Kidney epithelial cell (primary cell): ENCODE results near the gene NEK1. TPM values are rescaled to one million over a fixed set of nuclear protein-coding genes. Genes with fewer than 3 reads are reported as not detected.

ENCODE experiments used
- DNase-seq: peaks from one replicate; pipeline ENCODE4 v3.0.0-alpha.2; 2010; ENCODE audit warnings: low read depth
- H3K27me3 ChIP-seq: 2 replicates; pipeline ENCODE4 v1.6.0; 2011; ENCODE audit warnings: low read length; ENCODE audit not compliant: control insufficient read depth, insufficient read depth
- H3K36me3 ChIP-seq: 2 replicates; pipeline ENCODE4 v1.5.1; 2011; ENCODE audit warnings: low read length; ENCODE audit not compliant: control insufficient read depth, insufficient read depth
- H3K4me3 ChIP-seq: 2 replicates; pipeline ENCODE4 v1.5.1; 2011; ENCODE audit warnings: low read depth, mild to moderate bottlenecking, control low read depth, low read length
- total RNA-seq: library from RNA; depleted of rRNA; stranded (reverse); fragments of >200 nt; gene quantifications from 2 replicates; pipeline ENCODE4 v1.2.3, GENCODE V29; 2015
- TF ChIP-seq, protein P1 (sequence below): IDR thresholded peaks from 2 replicates; pipeline ENCODE4 v1.5.1; 2011; ENCODE audit warnings: mild to moderate bottlenecking, moderate library complexity, low read length, control low read depth, inconsistent platforms; ENCODE audit not compliant: insufficient read depth, poor library complexity, severe bottlenecking

NEK1 gene
- total RNA-seq, 1 donor from 2014 or later: 13.2 TPM

DNA sequence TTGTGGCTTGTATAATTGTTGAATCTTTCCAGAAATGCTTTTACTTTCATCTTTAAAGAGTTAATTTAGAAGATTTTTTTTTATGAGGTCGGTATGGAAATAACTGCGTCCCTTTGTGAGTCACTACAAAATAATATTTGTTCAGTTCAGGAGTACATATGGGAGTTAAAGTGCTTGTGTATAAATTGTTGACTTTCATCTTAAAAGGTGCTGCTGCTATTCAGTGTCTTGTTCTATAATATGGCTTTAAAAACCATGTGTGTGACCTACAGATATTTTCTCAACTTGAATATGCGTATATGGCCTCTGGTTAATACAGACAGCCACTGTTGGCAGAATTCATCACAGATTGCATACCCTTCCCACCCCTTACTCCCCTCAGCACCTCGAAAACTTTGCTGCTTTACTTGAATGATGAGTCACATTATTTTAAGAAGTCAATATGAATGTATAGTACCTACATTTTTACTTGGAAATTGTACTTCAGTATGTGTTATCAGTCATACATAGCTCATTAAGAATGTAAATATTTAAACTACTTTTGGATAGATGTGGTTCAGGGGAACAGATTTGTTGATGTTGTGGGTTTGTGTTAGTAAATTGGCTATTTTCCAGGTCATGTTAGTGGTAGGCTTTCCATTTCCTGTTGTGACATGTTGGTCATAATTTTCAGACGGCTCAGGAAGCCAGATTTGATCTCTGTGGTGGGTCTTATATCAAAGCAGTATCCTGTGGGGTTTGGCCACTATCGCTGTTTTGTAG is 9.5 kb upstream of the NEK1 start:
- no peaks in the 10 kb centered on the region for H3K27me3 ChIP-seq
- H3K36me3 ChIP-seq: no peaks in the 10 kb centered on the region
- TF ChIP-seq, protein P1, sequence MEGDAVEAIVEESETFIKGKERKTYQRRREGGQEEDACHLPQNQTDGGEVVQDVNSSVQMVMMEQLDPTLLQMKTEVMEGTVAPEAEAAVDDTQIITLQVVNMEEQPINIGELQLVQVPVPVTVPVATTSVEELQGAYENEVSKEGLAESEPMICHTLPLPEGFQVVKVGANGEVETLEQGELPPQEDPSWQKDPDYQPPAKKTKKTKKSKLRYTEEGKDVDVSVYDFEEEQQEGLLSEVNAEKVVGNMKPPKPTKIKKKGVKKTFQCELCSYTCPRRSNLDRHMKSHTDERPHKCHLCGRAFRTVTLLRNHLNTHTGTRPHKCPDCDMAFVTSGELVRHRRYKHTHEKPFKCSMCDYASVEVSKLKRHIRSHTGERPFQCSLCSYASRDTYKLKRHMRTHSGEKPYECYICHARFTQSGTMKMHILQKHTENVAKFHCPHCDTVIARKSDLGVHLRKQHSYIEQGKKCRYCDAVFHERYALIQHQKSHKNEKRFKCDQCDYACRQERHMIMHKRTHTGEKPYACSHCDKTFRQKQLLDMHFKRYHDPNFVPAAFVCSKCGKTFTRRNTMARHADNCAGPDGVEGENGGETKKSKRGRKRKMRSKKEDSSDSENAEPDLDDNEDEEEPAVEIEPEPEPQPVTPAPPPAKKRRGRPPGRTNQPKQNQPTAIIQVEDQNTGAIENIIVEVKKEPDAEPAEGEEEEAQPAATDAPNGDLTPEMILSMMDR: no peak
- peak overlapping the region; percentile 74 for H3K4me3 ChIP-seq
- DNase-seq: no peak

DNA sequence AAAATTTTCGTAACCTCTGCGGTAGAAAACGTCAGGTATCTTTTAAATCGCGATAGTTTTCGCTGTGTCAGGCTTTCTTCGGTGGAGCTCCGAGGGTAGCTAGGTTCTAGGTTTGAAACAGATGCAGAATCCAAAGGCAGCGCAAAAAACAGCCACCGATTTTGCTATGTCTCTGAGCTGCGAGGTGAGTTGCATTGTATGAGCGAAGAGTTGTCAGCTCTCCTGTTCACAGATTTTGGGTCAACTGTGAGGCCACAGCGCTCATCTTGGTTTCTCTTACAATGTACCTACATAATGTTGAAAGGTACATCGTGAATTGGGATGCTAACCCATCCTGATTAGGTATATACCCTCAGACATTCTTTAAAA is 8.5 kb upstream of the NEK1 start:
- TF ChIP-seq, protein P1: no peak
- Histone ChIP-seq H3K36me3 (no peaks in the 10 kb centered on the region), H3K4me3 (peak overlapping the region; percentile 74), H3K27me3 (no peaks in the 10 kb centered on the region)
- no peak for DNase-seq

DNA sequence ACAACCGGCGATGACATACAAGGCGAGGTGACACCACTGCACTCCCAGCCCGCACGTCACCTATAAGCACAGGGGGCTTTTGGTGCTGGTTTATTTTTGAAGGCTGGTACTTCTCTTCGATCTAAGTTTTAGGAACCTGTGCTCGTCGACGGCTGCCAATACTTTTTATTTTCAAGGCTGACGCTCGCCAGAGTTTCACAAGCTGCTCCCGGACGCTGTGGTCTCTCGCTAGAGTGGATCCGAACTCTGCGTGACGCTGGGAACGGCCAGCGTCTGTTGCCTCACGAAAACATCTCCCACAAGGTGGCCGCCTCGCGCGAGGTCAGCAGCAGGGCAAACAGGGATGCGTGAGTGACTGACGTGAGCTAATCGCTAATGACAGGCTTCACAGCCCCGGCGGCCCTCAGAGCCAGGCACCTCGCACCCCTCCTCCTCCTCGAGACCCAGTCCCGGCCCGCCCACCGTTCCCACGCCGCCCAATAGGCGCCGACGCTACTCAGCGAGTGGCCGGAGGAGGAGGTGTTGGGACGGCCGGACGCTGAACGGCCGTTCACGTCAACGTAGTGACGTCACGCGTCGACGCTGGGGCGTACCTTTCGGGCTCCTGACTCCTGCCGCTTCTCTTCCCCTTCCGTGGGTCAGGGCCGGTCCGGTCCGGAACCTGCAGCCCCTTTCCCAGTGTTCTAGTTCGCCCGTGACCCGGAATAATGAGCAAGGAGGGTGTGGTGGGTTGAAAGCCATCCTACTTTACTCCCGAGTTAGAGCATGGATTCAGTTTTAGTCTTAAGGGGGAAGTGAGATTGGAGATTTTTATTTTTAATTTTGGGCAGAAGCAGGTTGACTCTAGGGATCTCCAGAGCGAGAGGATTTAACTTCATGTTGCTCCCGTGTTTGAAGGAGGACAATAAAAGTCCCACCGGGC is 7.8 kb upstream of the NEK1 start, which contains the start of gene CLCN3:
Gene CLCN3, plus strand, starts transcription at position 621 of the 922 bp plus-strand sequence. CDS start 15,351 bp downstream, outside the sequence.
- no peaks in the 10 kb centered on the region for H3K27me3 ChIP-seq
- peak within 1 kb of the TSS; percentile 74 for H3K4me3 ChIP-seq
- DNase-seq: peak; percentile 81
- TF ChIP-seq, protein P1: no peak
- H3K36me3 ChIP-seq: no peaks in the 10 kb centered on the region

DNA sequence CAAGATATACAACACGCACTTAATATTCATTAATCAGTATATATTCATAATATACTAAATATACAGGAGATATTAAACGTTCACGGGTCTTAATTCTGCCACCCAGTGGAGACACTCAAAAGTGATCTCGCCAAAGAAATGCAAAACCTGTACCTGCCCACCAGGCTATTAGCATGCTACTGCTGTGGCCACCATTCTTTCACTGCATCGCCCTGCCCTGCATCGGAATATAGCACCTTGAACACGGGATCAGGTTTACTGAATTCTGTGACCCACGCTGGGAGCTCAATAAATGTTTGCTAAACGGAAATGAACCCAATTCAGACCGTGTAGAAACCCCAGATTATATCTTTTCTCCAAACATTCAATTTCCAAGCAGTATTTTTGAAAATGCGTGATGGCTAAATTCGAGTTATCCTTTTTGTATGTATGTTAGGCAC is 7.2 kb upstream of the NEK1 start:
- Histone ChIP-seq H3K27me3 (no peaks in the 10 kb centered on the region), H3K4me3 (peak overlapping the region; percentile 74), H3K36me3 (no peaks in the 10 kb centered on the region)
- TF ChIP-seq, protein P1: peak; percentile 66
- DNase-seq: no peak

DNA sequence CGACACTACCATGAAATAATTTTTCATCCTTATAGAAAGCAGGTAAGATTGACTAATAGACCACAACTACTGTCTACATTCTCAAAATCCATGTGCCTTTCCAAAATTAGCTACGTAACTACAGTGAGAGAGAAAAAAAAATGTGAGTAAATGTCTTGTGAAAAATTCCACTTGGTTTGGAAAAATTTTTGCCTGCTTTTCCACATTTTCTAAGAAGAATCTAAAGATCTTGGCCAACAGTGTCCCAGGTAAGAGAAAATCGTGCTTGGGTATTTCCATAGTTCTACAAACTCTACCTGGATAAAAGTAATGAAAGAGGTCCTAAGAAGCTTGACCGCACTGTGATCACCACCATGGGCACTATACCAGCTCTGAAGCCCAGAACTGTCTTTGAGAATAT is 6.6 kb upstream of the NEK1 start:
- H3K4me3 ChIP-seq: no peak overlapping the region

More for the DNA sequence above, 6.6 kb upstream of the NEK1 start:
- no peak for DNase-seq
- no peaks in the 10 kb centered on the region for H3K27me3 ChIP-seq
- H3K36me3 ChIP-seq: no peaks in the 10 kb centered on the region
- TF ChIP-seq, protein P1: no peak
